ENCODE results near the gene VPS35.

DNA sequence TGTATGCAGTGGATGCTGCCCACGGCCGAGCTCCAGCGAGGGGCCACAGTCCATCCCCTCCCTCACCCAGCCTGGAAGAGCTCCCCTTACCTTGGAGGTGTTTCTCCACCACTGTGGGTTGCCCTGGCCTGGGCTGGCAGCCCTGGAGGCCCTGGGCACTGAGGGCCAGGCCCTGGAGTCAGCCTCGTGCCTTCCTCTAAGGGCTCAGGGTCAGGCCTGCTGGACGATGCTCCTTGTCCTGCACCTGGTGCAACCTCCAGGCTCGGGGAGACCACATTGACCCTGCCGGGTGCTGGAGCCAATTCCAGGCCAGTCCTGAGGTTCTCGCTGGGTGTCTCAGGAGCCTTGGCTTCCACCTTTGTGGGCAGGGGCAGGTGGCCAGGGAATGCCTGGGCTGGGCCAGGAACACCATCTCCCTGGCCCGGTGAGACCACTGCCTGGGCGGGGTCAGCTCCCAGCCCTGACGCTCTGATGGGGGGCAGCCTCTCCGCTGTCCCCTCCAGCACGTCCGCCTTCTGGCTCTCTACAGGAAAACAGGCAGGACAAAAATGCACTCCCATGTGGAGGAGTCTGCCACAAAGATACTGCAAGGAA lies 48.7 kb upstream of the VPS35 start:
- no peak for TF ChIP-seq TAF1 (IDR thresholded peaks at IDR 0.05; ENCODE audit: low read depth, low read length)
- TF ChIP-seq POLR2A (IDR thresholded peaks at IDR 0.05; ENCODE audit: low read depth, low read length), result no peak
- no peak for TF ChIP-seq POLR2AphosphoS5 (IDR thresholded peaks at IDR 0.05; ENCODE audit: low read depth, low read length)
- TF ChIP-seq POU2F2 (IDR thresholded peaks at IDR 0.05; ENCODE audit: low read depth, low read length), result no peak
- no peak for TF ChIP-seq SPI1 (IDR thresholded peaks at IDR 0.05; ENCODE audit: low read depth, low read length)
